ENCODE results near the gene NCAPH2. TPM values are rescaled to one million over a fixed set of nuclear protein-coding genes. Genes with fewer than 3 reads are reported as not detected.

The NCAPH2 gene
- total RNA-seq, 4 donors from 2014 or later = 34.8 to 45.0 (median 42.1) TPM

DNA sequence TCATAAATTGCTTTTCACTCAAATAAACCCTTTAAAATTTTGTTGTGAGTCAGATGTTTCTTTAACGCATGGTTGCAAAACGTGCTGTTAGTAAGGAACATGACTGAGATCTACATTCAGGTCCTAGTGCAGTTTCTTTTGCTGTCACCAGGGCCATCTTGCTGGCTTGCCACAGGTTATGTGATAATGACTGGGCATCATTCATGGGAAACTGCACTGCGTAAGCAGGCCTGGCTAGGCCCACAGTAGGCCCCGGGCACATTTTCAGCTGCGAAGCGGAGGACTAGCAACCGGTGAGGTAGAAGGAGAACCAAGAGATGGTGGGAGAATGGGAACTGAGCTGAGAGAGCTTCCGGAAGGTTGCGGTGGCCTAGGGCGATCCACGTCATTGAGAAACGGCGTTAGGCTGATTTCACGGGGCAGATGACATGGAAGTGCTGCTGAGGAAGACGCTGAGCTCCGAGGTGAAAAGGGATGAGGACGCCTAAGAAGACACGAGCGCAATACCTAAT, 34.4 kb downstream of the NCAPH2 start:
- 88 to 98% methylated on average over 14 to 19 of the region's 19 CpGs for WGBS, 2 donors (ENCODE audit: low coverage in 1 of 2)
- peaks cover 66% of the 10 kb centered on the region for H3K27me3 ChIP-seq
- H3K27ac ChIP-seq = no peak overlapping the region
- H3K36me3 ChIP-seq = no peaks in the 10 kb centered on the region
- no peak overlapping the region for H3K4me3 ChIP-seq
- H3K4me1 ChIP-seq = peaks cover 0 to 29% (median 9%) of the 10 kb centered on the region in 3 donors
- no peaks in the 10 kb centered on the region for H3K9me3 ChIP-seq
- no peak for TF ChIP-seq EP300 (IDR thresholded peaks at IDR 0.05)
- TF ChIP-seq POLR2A (IDR thresholded peaks at IDR 0.05) = no peak
- TF ChIP-seq, protein P1, sequence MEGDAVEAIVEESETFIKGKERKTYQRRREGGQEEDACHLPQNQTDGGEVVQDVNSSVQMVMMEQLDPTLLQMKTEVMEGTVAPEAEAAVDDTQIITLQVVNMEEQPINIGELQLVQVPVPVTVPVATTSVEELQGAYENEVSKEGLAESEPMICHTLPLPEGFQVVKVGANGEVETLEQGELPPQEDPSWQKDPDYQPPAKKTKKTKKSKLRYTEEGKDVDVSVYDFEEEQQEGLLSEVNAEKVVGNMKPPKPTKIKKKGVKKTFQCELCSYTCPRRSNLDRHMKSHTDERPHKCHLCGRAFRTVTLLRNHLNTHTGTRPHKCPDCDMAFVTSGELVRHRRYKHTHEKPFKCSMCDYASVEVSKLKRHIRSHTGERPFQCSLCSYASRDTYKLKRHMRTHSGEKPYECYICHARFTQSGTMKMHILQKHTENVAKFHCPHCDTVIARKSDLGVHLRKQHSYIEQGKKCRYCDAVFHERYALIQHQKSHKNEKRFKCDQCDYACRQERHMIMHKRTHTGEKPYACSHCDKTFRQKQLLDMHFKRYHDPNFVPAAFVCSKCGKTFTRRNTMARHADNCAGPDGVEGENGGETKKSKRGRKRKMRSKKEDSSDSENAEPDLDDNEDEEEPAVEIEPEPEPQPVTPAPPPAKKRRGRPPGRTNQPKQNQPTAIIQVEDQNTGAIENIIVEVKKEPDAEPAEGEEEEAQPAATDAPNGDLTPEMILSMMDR (IDR thresholded peaks at IDR 0.05) = no peak
- no peak for TF ChIP-seq POLR2AphosphoS5 (IDR thresholded peaks at IDR 0.05)
- no peak for ATAC-seq

GRCh38 chr22:50544078-50544745, 36.2 kb downstream of the NCAPH2 start:
- Histone ChIP-seq H3K9me3 (no peaks in the 10 kb centered on the region), H3K36me3 (no peaks in the 10 kb centered on the region), H3K27me3 (peaks cover 68% of the 10 kb centered on the region), H3K4me1 (peaks cover 0 to 34% (median 17%) of the 10 kb centered on the region in 3 donors), H3K4me3 (peak overlapping the region in 1 of 2 donors; percentile 37), H3K27ac (peak overlapping the region in 1 of 4 donors; percentile 42)
- 20% methylated on average over 1 of the region's 52 CpGs; no CpG with 5 or more reads in 1 of the 2 donors for WGBS, 2 donors (ENCODE audit: low coverage in 1 of 2)
- no peak for TF ChIP-seq POLR2A (IDR thresholded peaks at IDR 0.05)
- TF ChIP-seq, protein P1 (IDR thresholded peaks at IDR 0.05) = peak in 3 of 4 experiments; percentile 31 to 66 (median 56)
- TF ChIP-seq POLR2AphosphoS5 (IDR thresholded peaks at IDR 0.05) = no peak
- no peak for TF ChIP-seq EP300 (IDR thresholded peaks at IDR 0.05)
- ATAC-seq = peak; percentile 40

DNA sequence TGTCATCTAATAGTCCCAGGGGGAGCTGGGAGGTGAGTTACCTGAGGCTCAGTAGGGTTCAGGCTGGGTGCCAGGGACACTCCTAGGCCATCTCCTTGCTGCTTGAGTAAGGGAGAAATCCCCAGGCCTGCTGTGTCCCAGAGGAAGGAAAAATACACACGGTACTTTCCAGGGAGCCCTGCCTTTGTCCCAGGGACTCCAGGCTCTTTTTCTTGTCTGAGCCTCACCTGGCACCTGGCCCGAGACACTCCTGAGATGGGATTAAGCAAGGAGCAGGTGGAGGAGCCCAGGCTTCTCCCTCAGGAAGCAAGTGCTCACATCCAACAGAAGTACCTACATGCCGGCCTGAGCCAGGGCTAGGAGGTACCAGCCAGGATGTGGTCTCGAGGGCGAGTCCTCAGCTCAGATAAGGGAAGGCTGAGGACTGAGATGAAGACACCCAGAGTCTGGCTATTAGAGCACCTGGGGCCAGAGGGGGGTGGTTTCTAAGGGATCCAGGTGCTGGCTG, 36.8 kb downstream of the NCAPH2 start:
- Histone ChIP-seq H3K27me3 (peaks cover 68% of the 10 kb centered on the region), H3K9me3 (no peaks in the 10 kb centered on the region), H3K4me3 (no peak overlapping the region), H3K27ac (peak overlapping the region in 1 of 4 donors; percentile 42), H3K36me3 (no peaks in the 10 kb centered on the region), H3K4me1 (peaks cover 0 to 33% (median 17%) of the 10 kb centered on the region in 3 donors)
- TF ChIP-seq POLR2A (IDR thresholded peaks at IDR 0.05) = no peak
- TF ChIP-seq POLR2AphosphoS5 (IDR thresholded peaks at IDR 0.05) = no peak
- TF ChIP-seq EP300 (IDR thresholded peaks at IDR 0.05) = no peak
- TF ChIP-seq, protein P1 (IDR thresholded peaks at IDR 0.05) = no peak
- WGBS, 2 donors (ENCODE audit: low coverage in 1 of 2) = 46 to 100% methylated on average over 1 to 2 of the region's 5 CpGs
- ATAC-seq = no peak

- TF ChIP-seq, protein P1 (IDR thresholded peaks at IDR 0.05) = no peak
- TF ChIP-seq POLR2AphosphoS5 (IDR thresholded peaks at IDR 0.05) (no peak), POLR2A (IDR thresholded peaks at IDR 0.05) (no peak), EP300 (IDR thresholded peaks at IDR 0.05) (no peak)
- peaks cover 0 to 33% (median 17%) of the 10 kb centered on the region in 3 donors for H3K4me1 ChIP-seq
- H3K36me3 ChIP-seq = no peaks in the 10 kb centered on the region
- no peak for ATAC-seq
- H3K9me3 ChIP-seq = no peaks in the 10 kb centered on the region
- peak within 1 kb of the TSS in 1 of 4 donors; percentile 42 for H3K27ac ChIP-seq
- no CpG with 5 or more reads among the region's 10 CpGs for WGBS, 2 donors (ENCODE audit: low coverage in 1 of 2)
- H3K27me3 ChIP-seq = peaks cover 75% of the 10 kb centered on the region
- H3K4me3 ChIP-seq = no peak within 1 kb of the TSS
Measured at GRCh38 chr22:50545522-50546325, 37.7 kb downstream of the NCAPH2 start, which contains the start of gene KLHDC7B. TSS of gene KLHDC7B (plus strand) at chr22:50545899. CDS start at chr22:50546244, 345 bp downstream.

All from gastroesophageal sphincter (tissue), 4 donors.